Vagina (tissue), 2 donors: ENCODE results near the gene UBR3. TPM values are rescaled to one million over a fixed set of nuclear protein-coding genes. Genes with fewer than 3 reads are reported as not detected.

Source experiments
- DNase-seq, 2 donors: peaks; one replicate each; pipeline ENCODE4 v3.0.0-alpha.2; 2017; ENCODE audit errors: extremely low spot score in 2 of 2
- H3K27ac ChIP-seq: fragments of 200-600 bp; sonication (generic); one replicate; pipeline ENCODE4 v1.5.1; 2019
- H3K27me3 ChIP-seq: fragments of 200-600 bp; sonication (generic); one replicate; pipeline ENCODE4 v1.5.1; 2019
- H3K36me3 ChIP-seq, 2 donors: fragments of 200-600 bp; sonication (generic); one replicate each; pipeline ENCODE4 v1.5.1; 2017 to 2019
- H3K4me1 ChIP-seq: fragments of 200-600 bp; sonication (generic); one replicate; pipeline ENCODE4 v1.5.1; 2019
- H3K4me3 ChIP-seq, 2 donors: fragments of 200-600 bp; sonication (generic); 1 replicate in 1 of 2; 2 replicates in 1 of 2; pipeline ENCODE4 v1.5.1; 2016 to 2019
- H3K9me3 ChIP-seq: fragments of 200-600 bp; sonication (generic); one replicate; pipeline ENCODE4 v1.5.1; 2019
- CTCF ChIP-seq, 3 experiments: fragments of 450-650 bp in 2 of 3; fragments of 200-600 bp in 1 of 3; sonication (generic) in 1 of 3; IDR thresholded peaks; one replicate each; pipeline ENCODE4 v1.5.1; 2017 to 2019; ENCODE audit warnings: antibody characterized with exemption in 3 of 3, mild to moderate bottlenecking in 2 of 3, moderate library complexity in 2 of 3
- POLR2A ChIP-seq, 2 donors: fragments of 450-650 bp; IDR thresholded peaks; one replicate each; pipeline ENCODE4 v1.6.1; 2017; ENCODE audit warnings: antibody characterized with exemption in 2 of 2, mild to moderate bottlenecking in 2 of 2, moderate library complexity in 2 of 2
- POLR2AphosphoS5 ChIP-seq, 2 donors: sonication (generic); formaldehyde crosslinking; IDR thresholded peaks; one replicate each; pipeline ENCODE4 v1.9.0; 2017; ENCODE audit warnings: antibody characterized with exemption in 2 of 2, mild to moderate bottlenecking in 2 of 2, low read depth in 1 of 2; ENCODE audit not compliant: insufficient read depth in 1 of 2
- intact Hi-C: fragments of 100-400 bp; cut with DNase I; formaldehyde crosslinking; loops from one replicate; pipeline ENCODE4 v1.15.1; 2023
- total RNA-seq: library from RNA; depleted of rRNA; stranded (reverse); fragments of >200 nt; gene quantifications from one replicate; pipeline ENCODE4 v1.2.3, GENCODE V29; 2016

The UBR3 gene
- total RNA-seq, 1 donor from 2014 or later: 59.2 TPM

- intact Hi-C loops: no loop called here
- Histone ChIP-seq H3K36me3 (peaks cover 0 to 5% of the 10 kb centered on the region in 2 donors), H3K27ac (no peak overlapping the region), H3K9me3 (no peaks in the 10 kb centered on the region), H3K4me1 (peaks cover 8% of the 10 kb centered on the region), H3K4me3 (no peak overlapping the region), H3K27me3 (no peaks in the 10 kb centered on the region)
- TF ChIP-seq CTCF (IDR thresholded peaks at IDR 0.05) (no peak), POLR2AphosphoS5 (IDR thresholded peaks at IDR 0.05; ENCODE audit: insufficient read depth in 1 of 2, low read depth in 1 of 2) (no peak), POLR2A (IDR thresholded peaks at IDR 0.05) (no peak)
- DNase-seq: no peak
These were observed 192.0 kb downstream of the UBR3 start for GRCh38 chr2:170019060-170019805.

- Histone ChIP-seq H3K4me3 (no peak overlapping the region), H3K27ac (no peak overlapping the region), H3K27me3 (no peaks in the 10 kb centered on the region), H3K9me3 (no peaks in the 10 kb centered on the region), H3K4me1 (peaks cover 8% of the 10 kb centered on the region), H3K36me3 (peaks cover 0 to 5% of the 10 kb centered on the region in 2 donors)
- intact Hi-C loops: no loop called here
- no peak for TF ChIP-seq POLR2AphosphoS5 (IDR thresholded peaks at IDR 0.05; ENCODE audit: insufficient read depth in 1 of 2, low read depth in 1 of 2)
- TF ChIP-seq POLR2A (IDR thresholded peaks at IDR 0.05): no peak
- TF ChIP-seq CTCF (IDR thresholded peaks at IDR 0.05): no peak
- no peak for DNase-seq
These were observed 193.5 kb downstream of the UBR3 start for GRCh38 chr2:170020777-170021176.

GRCh38 chr2:170022692-170023091 lies 195.4 kb downstream of the UBR3 start:
- DNase-seq: no peak
- intact Hi-C loops: no loop called here
- H3K27ac ChIP-seq: no peak overlapping the region

GRCh38 chr2:170024721-170025120 lies 197.5 kb downstream of the UBR3 start:
- H3K9me3 ChIP-seq: no peaks in the 10 kb centered on the region
- intact Hi-C loops: no loop called here
- no peak overlapping the region for H3K4me3 ChIP-seq
- no peak overlapping the region for H3K27ac ChIP-seq
- H3K27me3 ChIP-seq: no peaks in the 10 kb centered on the region
- H3K4me1 ChIP-seq: no peaks in the 10 kb centered on the region
- TF ChIP-seq POLR2AphosphoS5 (IDR thresholded peaks at IDR 0.05; ENCODE audit: insufficient read depth in 1 of 2, low read depth in 1 of 2): no peak
- no peak for TF ChIP-seq POLR2A (IDR thresholded peaks at IDR 0.05)
- no peak for DNase-seq
- peaks cover 0 to 9% of the 10 kb centered on the region in 2 donors for H3K36me3 ChIP-seq

More at GRCh38 chr2:170022692-170023091, 195.4 kb downstream of the UBR3 start:
- peaks cover 8% of the 10 kb centered on the region for H3K4me1 ChIP-seq
- H3K27me3 ChIP-seq: no peaks in the 10 kb centered on the region
- H3K36me3 ChIP-seq: peaks cover 0 to 5% of the 10 kb centered on the region in 2 donors
- TF ChIP-seq CTCF (IDR thresholded peaks at IDR 0.05): no peak
- TF ChIP-seq POLR2AphosphoS5 (IDR thresholded peaks at IDR 0.05; ENCODE audit: insufficient read depth in 1 of 2, low read depth in 1 of 2): no peak
- no peak for TF ChIP-seq POLR2A (IDR thresholded peaks at IDR 0.05)
- H3K4me3 ChIP-seq: no peak overlapping the region
- no peaks in the 10 kb centered on the region for H3K9me3 ChIP-seq

- H3K36me3 ChIP-seq: peaks cover 0 to 13% of the 10 kb centered on the region in 2 donors
- H3K9me3 ChIP-seq: no peaks in the 10 kb centered on the region
- TF ChIP-seq POLR2A (IDR thresholded peaks at IDR 0.05) (no peak), POLR2AphosphoS5 (IDR thresholded peaks at IDR 0.05; ENCODE audit: insufficient read depth in 1 of 2, low read depth in 1 of 2) (no peak), CTCF (IDR thresholded peaks at IDR 0.05) (no peak)
- H3K4me3 ChIP-seq: no peak overlapping the region
- no peaks in the 10 kb centered on the region for H3K27me3 ChIP-seq
- H3K27ac ChIP-seq: no peak overlapping the region
- DNase-seq: no peak
- intact Hi-C loops: no loop called here
- no peaks in the 10 kb centered on the region for H3K4me1 ChIP-seq
These were observed 198.0 kb downstream of the UBR3 start for GRCh38 chr2:170025223-170025622.
